ENCODE data around the gene WDR11.

- TF ChIP-seq, protein P1, sequence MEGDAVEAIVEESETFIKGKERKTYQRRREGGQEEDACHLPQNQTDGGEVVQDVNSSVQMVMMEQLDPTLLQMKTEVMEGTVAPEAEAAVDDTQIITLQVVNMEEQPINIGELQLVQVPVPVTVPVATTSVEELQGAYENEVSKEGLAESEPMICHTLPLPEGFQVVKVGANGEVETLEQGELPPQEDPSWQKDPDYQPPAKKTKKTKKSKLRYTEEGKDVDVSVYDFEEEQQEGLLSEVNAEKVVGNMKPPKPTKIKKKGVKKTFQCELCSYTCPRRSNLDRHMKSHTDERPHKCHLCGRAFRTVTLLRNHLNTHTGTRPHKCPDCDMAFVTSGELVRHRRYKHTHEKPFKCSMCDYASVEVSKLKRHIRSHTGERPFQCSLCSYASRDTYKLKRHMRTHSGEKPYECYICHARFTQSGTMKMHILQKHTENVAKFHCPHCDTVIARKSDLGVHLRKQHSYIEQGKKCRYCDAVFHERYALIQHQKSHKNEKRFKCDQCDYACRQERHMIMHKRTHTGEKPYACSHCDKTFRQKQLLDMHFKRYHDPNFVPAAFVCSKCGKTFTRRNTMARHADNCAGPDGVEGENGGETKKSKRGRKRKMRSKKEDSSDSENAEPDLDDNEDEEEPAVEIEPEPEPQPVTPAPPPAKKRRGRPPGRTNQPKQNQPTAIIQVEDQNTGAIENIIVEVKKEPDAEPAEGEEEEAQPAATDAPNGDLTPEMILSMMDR (IDR thresholded peaks at IDR 0.05), result no peak
- no peak for TF ChIP-seq EP300 (IDR thresholded peaks at IDR 0.05)
These were observed 26.3 kb upstream of the WDR11 start for GRCh38 chr10:120824881-120825309.

Data from esophagus muscularis mucosa (tissue), 3 donors.